ENCODE results near the gene NPHS1.

NPHS1 gene

GRCh38 chr19:35832054-35832453, 20.2 kb downstream of the NPHS1 start:
- intact Hi-C loops (cut with micrococcal nuclease), result no loop called here
- Mint-ChIP-seq H3K9me3 (no peaks in the 10 kb centered on the region), H3K4me3 (no peak overlapping the region), H3K27ac (no peak overlapping the region), H3K36me3 (ENCODE audit: low read depth) (no peaks in the 10 kb centered on the region), H3K4me1 (ENCODE audit: low read depth) (no peaks in the 10 kb centered on the region), H3K27me3 (peaks cover 23% of the 10 kb centered on the region)

- no peaks in the 10 kb centered on the region for H3K4me1 Mint-ChIP-seq (ENCODE audit: low read depth)
- no peak overlapping the region for H3K4me3 Mint-ChIP-seq
- peaks cover 17% of the 10 kb centered on the region for H3K27me3 Mint-ChIP-seq
- intact Hi-C loops (cut with micrococcal nuclease), result no loop called here
- no peaks in the 10 kb centered on the region for H3K9me3 Mint-ChIP-seq
- no peaks in the 10 kb centered on the region for H3K36me3 Mint-ChIP-seq (ENCODE audit: low read depth)
- no peak overlapping the region for H3K27ac Mint-ChIP-seq
Observed at GRCh38 chr19:35830986-35831385, 21.3 kb downstream of the NPHS1 start.

- intact Hi-C loops (cut with micrococcal nuclease), result no loop called here
Observed at GRCh38 chr19:35828692-35829301, 23.5 kb downstream of the NPHS1 start.

GRCh38 chr19:35824150-35824549, 28.2 kb downstream of the NPHS1 start:
- peaks cover 5% of the 10 kb centered on the region for H3K4me1 Mint-ChIP-seq (ENCODE audit: low read depth)
- no peak overlapping the region for H3K4me3 Mint-ChIP-seq
- intact Hi-C loops (cut with micrococcal nuclease), result no loop called here
- H3K36me3 Mint-ChIP-seq (ENCODE audit: low read depth), result no peaks in the 10 kb centered on the region
- H3K27me3 Mint-ChIP-seq, result peaks cover 8% of the 10 kb centered on the region
- no peaks in the 10 kb centered on the region for H3K9me3 Mint-ChIP-seq
- no peak overlapping the region for H3K27ac Mint-ChIP-seq

More at GRCh38 chr19:35828692-35829301, 23.5 kb downstream of the NPHS1 start:
- Mint-ChIP-seq H3K27me3 (peaks cover 13% of the 10 kb centered on the region), H3K9me3 (no peaks in the 10 kb centered on the region), H3K4me1 (ENCODE audit: low read depth) (no peaks in the 10 kb centered on the region), H3K27ac (no peak overlapping the region), H3K36me3 (ENCODE audit: low read depth) (no peaks in the 10 kb centered on the region), H3K4me3 (no peak overlapping the region)

GRCh38 chr19:35822579-35822978, 29.7 kb downstream of the NPHS1 start:
- Mint-ChIP-seq H3K4me1 (ENCODE audit: low read depth) (peaks cover 5% of the 10 kb centered on the region), H3K27me3 (peaks cover 11% of the 10 kb centered on the region), H3K9me3 (no peaks in the 10 kb centered on the region), H3K4me3 (no peak overlapping the region), H3K36me3 (ENCODE audit: low read depth) (no peaks in the 10 kb centered on the region), H3K27ac (no peak overlapping the region)
- intact Hi-C loops (cut with micrococcal nuclease), result no loop called here

GRCh38 chr19:35818445-35818844, 33.9 kb downstream of the NPHS1 start:
- intact Hi-C loops (cut with micrococcal nuclease), result no loop called here
- Mint-ChIP-seq H3K9me3 (no peaks in the 10 kb centered on the region), H3K27ac (no peak overlapping the region), H3K36me3 (ENCODE audit: low read depth) (no peaks in the 10 kb centered on the region), H3K4me1 (ENCODE audit: low read depth) (peaks cover 5% of the 10 kb centered on the region), H3K4me3 (no peak overlapping the region), H3K27me3 (peaks cover 12% of the 10 kb centered on the region)

GRCh38 chr19:35816846-35817245, 35.5 kb downstream of the NPHS1 start:
- H3K4me3 Mint-ChIP-seq, result no peak overlapping the region
- H3K9me3 Mint-ChIP-seq, result no peaks in the 10 kb centered on the region
- intact Hi-C loops (cut with micrococcal nuclease), result no loop called here
- H3K36me3 Mint-ChIP-seq (ENCODE audit: low read depth), result no peaks in the 10 kb centered on the region
- no peak overlapping the region for H3K27ac Mint-ChIP-seq
- no peaks in the 10 kb centered on the region for H3K4me1 Mint-ChIP-seq (ENCODE audit: low read depth)
- H3K27me3 Mint-ChIP-seq, result peaks cover 13% of the 10 kb centered on the region

GRCh38 chr19:35816262-35816661, 36.0 kb downstream of the NPHS1 start:
- intact Hi-C loops (cut with micrococcal nuclease), result no loop called here
- no peaks in the 10 kb centered on the region for H3K9me3 Mint-ChIP-seq
- peaks cover 13% of the 10 kb centered on the region for H3K27me3 Mint-ChIP-seq
- no peak overlapping the region for H3K27ac Mint-ChIP-seq
- no peak overlapping the region for H3K4me3 Mint-ChIP-seq
- no peaks in the 10 kb centered on the region for H3K4me1 Mint-ChIP-seq (ENCODE audit: low read depth)
- no peaks in the 10 kb centered on the region for H3K36me3 Mint-ChIP-seq (ENCODE audit: low read depth)

- intact Hi-C loops (cut with micrococcal nuclease), result no loop called here
Observed at GRCh38 chr19:35813043-35813890, 39.0 kb downstream of the NPHS1 start.

GRCh38 chr19:35812220-35813042, 39.9 kb downstream of the NPHS1 start, which contains the start of gene PRODH2:
Gene PRODH2, minus strand, starts transcription at chr19:35812845. Its CDS starts 40 bp downstream, at chr19:35812805.
- H3K27ac Mint-ChIP-seq, result no peak within 1 kb of the TSS

More at GRCh38 chr19:35813043-35813890, 39.0 kb downstream of the NPHS1 start:
- Mint-ChIP-seq H3K9me3 (no peaks in the 10 kb centered on the region), H3K27ac (no peak overlapping the region), H3K36me3 (ENCODE audit: low read depth) (no peaks in the 10 kb centered on the region), H3K27me3 (peaks cover 10% of the 10 kb centered on the region), H3K4me3 (no peak overlapping the region), H3K4me1 (ENCODE audit: low read depth) (no peaks in the 10 kb centered on the region)

GRCh38 chr19:35811317-35812219, 40.7 kb downstream of the NPHS1 start:
- intact Hi-C loops (cut with micrococcal nuclease), result no loop called here
- Mint-ChIP-seq H3K27me3 (peaks cover 7% of the 10 kb centered on the region), H3K4me3 (no peak overlapping the region), H3K4me1 (ENCODE audit: low read depth) (no peaks in the 10 kb centered on the region), H3K27ac (no peak overlapping the region), H3K9me3 (no peaks in the 10 kb centered on the region), H3K36me3 (ENCODE audit: low read depth) (no peaks in the 10 kb centered on the region)

More at GRCh38 chr19:35812220-35813042, 39.9 kb downstream of the NPHS1 start, which contains the start of gene PRODH2:
- no peaks in the 10 kb centered on the region for H3K36me3 Mint-ChIP-seq (ENCODE audit: low read depth)
- no peak within 1 kb of the TSS for H3K4me3 Mint-ChIP-seq
- H3K4me1 Mint-ChIP-seq (ENCODE audit: low read depth), result no peaks in the 10 kb centered on the region
- intact Hi-C loops (cut with micrococcal nuclease), result no loop called here
- H3K9me3 Mint-ChIP-seq, result no peaks in the 10 kb centered on the region
- peaks cover 7% of the 10 kb centered on the region for H3K27me3 Mint-ChIP-seq

GRCh38 chr19:35807633-35808032, 44.7 kb downstream of the NPHS1 start:
- intact Hi-C loops (cut with micrococcal nuclease), result no loop called here
- Mint-ChIP-seq H3K4me1 (ENCODE audit: low read depth) (peaks cover 14% of the 10 kb centered on the region), H3K27me3 (peaks cover 10% of the 10 kb centered on the region), H3K36me3 (ENCODE audit: low read depth) (no peaks in the 10 kb centered on the region), H3K27ac (no peak overlapping the region), H3K4me3 (no peak overlapping the region), H3K9me3 (no peaks in the 10 kb centered on the region)

- H3K27ac Mint-ChIP-seq, result no peak overlapping the region
- H3K9me3 Mint-ChIP-seq, result no peaks in the 10 kb centered on the region
- no peaks in the 10 kb centered on the region for H3K36me3 Mint-ChIP-seq (ENCODE audit: low read depth)
- intact Hi-C loops (cut with micrococcal nuclease), result no loop called here
- no peak overlapping the region for H3K4me3 Mint-ChIP-seq
- H3K27me3 Mint-ChIP-seq, result peaks cover 10% of the 10 kb centered on the region
- H3K4me1 Mint-ChIP-seq (ENCODE audit: low read depth), result peaks cover 14% of the 10 kb centered on the region
Observed at GRCh38 chr19:35806597-35806996, 45.7 kb downstream of the NPHS1 start.
